CD14-positive monocyte (primary cell): ENCODE data around the gene SERTAD2. TPM values are rescaled to one million over a fixed set of nuclear protein-coding genes. Genes with fewer than 3 reads are reported as not detected.
A peak's percentile ranks its signal among the peaks of the same experiment; 100 is the strongest.

Source experiments
- DNase-seq, 3 donors: peaks; one replicate each; pipeline ENCODE4 v3.0.0-alpha.2; 2011 to 2022
- H2AFZ ChIP-seq: 2 replicates; pipeline ENCODE4 v1.6.0; 2012; ENCODE audit warnings: mild to moderate bottlenecking, low read depth, low read length, inconsistent platforms; ENCODE audit not compliant: insufficient read depth, poor library complexity, severe bottlenecking
- H3K27ac ChIP-seq, 2 donors: 1 replicate in 1 of 2; 2 replicates in 1 of 2; pipeline ENCODE4 v1.5.1; 2012 to 2013; ENCODE audit warnings: low read length in 2 of 2, control low read depth in 1 of 2, inconsistent platforms in 1 of 2, low read depth in 1 of 2, mild to moderate bottlenecking in 1 of 2
- H3K27me3 ChIP-seq, 2 donors: one replicate each; pipeline versions ENCODE4 v1.6.0 to v1.6.1; 2011 to 2013; ENCODE audit warnings: low read length in 2 of 2; ENCODE audit not compliant: control insufficient read depth in 2 of 2, insufficient read depth in 2 of 2
- H3K36me3 ChIP-seq, 2 donors: replicated peaks in 1 of 2; 1 replicate in 1 of 2; 2 replicates in 1 of 2; pipeline versions ENCODE4 v1.5.1 to v1.6.1; 2012 to 2013; ENCODE audit warnings: low read length in 2 of 2, control low read depth in 1 of 2, inconsistent platforms in 1 of 2, mild to moderate bottlenecking in 1 of 2; ENCODE audit not compliant: insufficient read depth in 2 of 2, control insufficient read depth in 1 of 2
- H3K4me1 ChIP-seq, 2 donors: 1 replicate in 1 of 2; 2 replicates in 1 of 2; pipeline versions ENCODE4 v1.5.1 to v1.6.1; 2012 to 2013; ENCODE audit warnings: low read length in 2 of 2, control low read depth in 1 of 2, inconsistent platforms in 1 of 2, mild to moderate bottlenecking in 1 of 2, moderate library complexity in 1 of 2; ENCODE audit not compliant: insufficient read depth in 2 of 2, control insufficient read depth in 1 of 2
- H3K4me2 ChIP-seq: replicated peaks from 2 replicates; pipeline ENCODE3; 2012; ENCODE audit warnings: low read length, moderate library complexity, mild to moderate bottlenecking; ENCODE audit not compliant: poor library complexity, severe bottlenecking; ENCODE audit errors: extremely low read depth
- H3K4me3 ChIP-seq, 3 experiments: fragments of 200-600 bp in 1 of 3; sonication (generic) in 1 of 3; replicated peaks in 1 of 3; 1 replicate in 2 of 3; 2 replicates in 1 of 3; pipeline ENCODE4 v1.5.1; 2011 to 2013; ENCODE audit warnings: low read length in 3 of 3, mild to moderate bottlenecking in 3 of 3, control low read depth in 2 of 3, low read depth in 2 of 3, inconsistent platforms in 1 of 3, moderate library complexity in 1 of 3
- H3K79me2 ChIP-seq: 2 replicates; pipeline ENCODE4 v1.6.0; 2012; ENCODE audit warnings: mild to moderate bottlenecking, control low read depth, inconsistent platforms, low read length, moderate library complexity; ENCODE audit not compliant: insufficient read depth
- H3K9ac ChIP-seq: 2 replicates; pipeline ENCODE4 v1.6.0; 2017; ENCODE audit warnings: low read length, mild to moderate bottlenecking; ENCODE audit not compliant: insufficient read depth, poor library complexity, severe bottlenecking
- H3K9me3 ChIP-seq, 2 donors: replicated peaks in 1 of 2; 1 replicate in 1 of 2; 2 replicates in 1 of 2; pipeline versions ENCODE4 v1.5.1 to v1.6.1; 2012 to 2013; ENCODE audit warnings: low read length in 2 of 2, control low read depth in 1 of 2; ENCODE audit not compliant: control insufficient read depth in 1 of 2, insufficient read depth in 1 of 2
- H4K20me1 ChIP-seq: 2 replicates; pipeline ENCODE4 v1.6.0; 2012; ENCODE audit warnings: mild to moderate bottlenecking, low read length, control low read depth, moderate library complexity; ENCODE audit not compliant: insufficient read depth
- H3K27ac Mint-ChIP-seq, 7 donors: one replicate each; pipeline ENCODE4 v1.8.0; 2020; ENCODE audit warnings: mild to moderate bottlenecking in 7 of 7, mixed read lengths in 7 of 7, moderate library complexity in 6 of 7, inconsistent platforms in 2 of 7
- H3K27me3 Mint-ChIP-seq, 3 donors: one replicate each; pipeline ENCODE4 v1.8.0; 2021 to 2022; ENCODE audit warnings: low read depth in 3 of 3, mild to moderate bottlenecking in 3 of 3, mixed read lengths in 3 of 3, moderate library complexity in 3 of 3, inconsistent platforms in 1 of 3
- H3K36me3 Mint-ChIP-seq, 2 donors: one replicate each; pipeline ENCODE4 v1.8.0; 2020; ENCODE audit warnings: mixed read lengths in 2 of 2, inconsistent platforms in 1 of 2, mild to moderate bottlenecking in 1 of 2
- H3K4me1 Mint-ChIP-seq: one replicate; pipeline ENCODE4 v1.8.0; 2020; ENCODE audit warnings: mild to moderate bottlenecking, mixed read lengths
- H3K4me3 Mint-ChIP-seq, 2 donors: one replicate each; pipeline ENCODE4 v1.8.0; 2020; ENCODE audit warnings: mild to moderate bottlenecking in 2 of 2, mixed read lengths in 2 of 2, moderate library complexity in 1 of 2
- H3K9me3 Mint-ChIP-seq, 7 donors: one replicate each; pipeline ENCODE4 v1.8.0; 2020 to 2022; ENCODE audit warnings: mixed read lengths in 7 of 7, mild to moderate bottlenecking in 6 of 7, moderate library complexity in 6 of 7, inconsistent platforms in 2 of 7
- WGBS: methylation state at CpG from one replicate; pipeline ENCODE4 v1.1.5; 2013; ENCODE audit warnings: missing lambda C conversion rate; ENCODE audit not compliant: insufficient coverage; 5-methylcytosine and 5-hydroxymethylcytosine counted together
- intact Hi-C, 2 donors: fragments of 100-400 bp; cut with micrococcal nuclease; formaldehyde crosslinking; loops; one replicate each; pipeline versions ENCODE4 v1.15.0 to v1.15.1; 2023
- polyA plus RNA-seq, 3 donors: library from polyadenylated mRNA; depleted of rRNA in 1 of 3; unstranded in 2 of 3; stranded (reverse) in 1 of 3; fragments of 300-500 nt in 2 of 3; fragments of >200 nt in 1 of 3; fragmentation: Illumina TruSeq in 2 of 3; gene quantifications; 1 replicate in 2 of 3; 2 replicates in 1 of 3; pipeline ENCODE4 v1.2.3, GENCODE V29; 2012 to 2021
- TF ChIP-seq, protein P1 (sequence below): fragments of 200-600 bp; IDR thresholded peaks from one replicate; pipeline ENCODE4 v1.8.0; 2022; ENCODE audit warnings: antibody characterized with exemption, mild to moderate bottlenecking

The SERTAD2 gene
- polyA plus RNA-seq, 3 donors, result 8.5 to 68.7 (median 8.8) TPM

DNA sequence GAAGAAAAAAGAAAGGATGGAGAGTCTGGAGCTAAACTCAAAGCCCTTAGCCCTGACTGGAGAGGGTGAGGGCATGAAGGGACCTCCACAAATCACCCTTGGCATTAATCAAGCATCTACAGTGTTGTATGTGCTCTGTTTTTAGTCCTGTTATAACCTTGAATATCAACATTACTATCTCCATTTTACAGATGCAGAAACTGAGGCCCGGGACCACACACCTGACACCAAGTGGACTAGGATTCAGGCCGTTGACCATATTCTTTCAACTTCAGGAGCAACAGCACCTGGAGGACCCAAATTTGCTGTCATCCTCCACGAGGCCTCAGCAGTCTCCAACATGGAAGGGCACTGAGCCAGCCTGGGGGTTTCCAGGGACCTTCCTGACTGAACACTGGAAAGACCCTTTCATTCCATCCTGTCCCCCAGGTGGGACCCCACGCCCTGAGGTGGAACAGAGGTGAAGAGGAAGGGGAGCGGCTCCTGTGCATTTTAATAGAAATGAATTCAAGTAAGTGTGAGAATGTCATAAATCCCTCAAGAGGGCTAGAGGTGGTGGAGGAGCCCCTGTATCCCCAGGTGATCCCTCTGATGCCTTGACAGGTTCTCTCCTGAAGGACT lies 41.0 kb downstream of the SERTAD2 start:
- H3K36me3 ChIP-seq, result no peaks in the 10 kb centered on the region
- intact Hi-C loops, result no loop called here
- TF ChIP-seq, protein P1, sequence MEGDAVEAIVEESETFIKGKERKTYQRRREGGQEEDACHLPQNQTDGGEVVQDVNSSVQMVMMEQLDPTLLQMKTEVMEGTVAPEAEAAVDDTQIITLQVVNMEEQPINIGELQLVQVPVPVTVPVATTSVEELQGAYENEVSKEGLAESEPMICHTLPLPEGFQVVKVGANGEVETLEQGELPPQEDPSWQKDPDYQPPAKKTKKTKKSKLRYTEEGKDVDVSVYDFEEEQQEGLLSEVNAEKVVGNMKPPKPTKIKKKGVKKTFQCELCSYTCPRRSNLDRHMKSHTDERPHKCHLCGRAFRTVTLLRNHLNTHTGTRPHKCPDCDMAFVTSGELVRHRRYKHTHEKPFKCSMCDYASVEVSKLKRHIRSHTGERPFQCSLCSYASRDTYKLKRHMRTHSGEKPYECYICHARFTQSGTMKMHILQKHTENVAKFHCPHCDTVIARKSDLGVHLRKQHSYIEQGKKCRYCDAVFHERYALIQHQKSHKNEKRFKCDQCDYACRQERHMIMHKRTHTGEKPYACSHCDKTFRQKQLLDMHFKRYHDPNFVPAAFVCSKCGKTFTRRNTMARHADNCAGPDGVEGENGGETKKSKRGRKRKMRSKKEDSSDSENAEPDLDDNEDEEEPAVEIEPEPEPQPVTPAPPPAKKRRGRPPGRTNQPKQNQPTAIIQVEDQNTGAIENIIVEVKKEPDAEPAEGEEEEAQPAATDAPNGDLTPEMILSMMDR, result no peak
- H2AFZ ChIP-seq, result no peak overlapping the region
- H3K4me2 ChIP-seq, result no peak overlapping the region
- Mint-ChIP-seq H3K9me3 (peaks cover 0 to 2% (median 0%) of the 10 kb centered on the region in 7 donors), H3K27ac (no peak overlapping the region), H3K36me3 (no peaks in the 10 kb centered on the region), H3K4me1 (peaks cover 19% of the 10 kb centered on the region), H3K27me3 (peaks cover 1 to 3% (median 3%) of the 10 kb centered on the region in 3 donors), H3K4me3 (no peak overlapping the region)
- H4K20me1 ChIP-seq, result no peaks in the 10 kb centered on the region
- no peak overlapping the region for H3K9ac ChIP-seq
- H3K9me3 ChIP-seq, result no peaks in the 10 kb centered on the region
- peaks cover 19 to 22% of the 10 kb centered on the region in 2 donors for H3K4me1 ChIP-seq
- no peak for DNase-seq
- H3K27me3 ChIP-seq, result no peaks in the 10 kb centered on the region
- H3K4me3 ChIP-seq, result no peak overlapping the region
- H3K79me2 ChIP-seq, result no peaks in the 10 kb centered on the region
- H3K27ac ChIP-seq, result no peak overlapping the region
- 90% methylated on average over 4 of the region's 5 CpGs for WGBS

DNA sequence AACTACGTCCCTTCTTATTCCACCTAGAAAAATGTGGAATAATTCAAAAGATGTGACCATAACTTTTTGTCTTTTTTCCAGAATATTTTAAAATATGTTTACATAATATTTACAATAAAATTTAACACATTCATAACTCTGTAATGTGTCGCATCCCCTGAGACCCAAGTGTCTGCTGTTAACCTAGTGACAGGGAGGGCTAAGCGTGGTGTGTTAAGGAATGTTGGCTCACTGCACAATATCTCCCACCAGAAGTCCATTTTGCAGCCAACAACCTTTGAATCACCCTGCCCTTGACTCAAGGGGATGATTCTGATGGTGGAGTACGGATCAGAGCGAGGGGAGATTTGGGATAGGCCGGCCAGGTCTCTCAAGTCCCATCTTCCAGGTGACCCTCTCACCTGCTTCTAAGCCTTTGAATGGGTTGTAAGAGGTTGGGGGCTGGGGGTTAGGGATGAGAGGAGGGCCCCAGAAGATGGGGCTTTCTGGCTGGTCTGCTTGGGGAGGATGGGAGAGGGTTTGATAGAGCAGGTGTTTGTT lies 43.3 kb downstream of the SERTAD2 start:
- H3K4me3 Mint-ChIP-seq, result no peak overlapping the region
- no peaks in the 10 kb centered on the region for H3K36me3 Mint-ChIP-seq
- H3K9me3 Mint-ChIP-seq, result no peaks in the 10 kb centered on the region
- H3K9me3 ChIP-seq, result no peaks in the 10 kb centered on the region
- no CpG with 5 or more reads among the region's 6 CpGs for WGBS
- H3K36me3 ChIP-seq, result no peaks in the 10 kb centered on the region
- H3K27ac Mint-ChIP-seq, result no peak overlapping the region
- peaks cover 30% of the 10 kb centered on the region for H3K4me1 Mint-ChIP-seq
- peaks cover 32 to 36% of the 10 kb centered on the region in 2 donors for H3K4me1 ChIP-seq
- TF ChIP-seq, protein P1, result no peak
- H3K27me3 Mint-ChIP-seq, result peaks cover 1 to 3% (median 3%) of the 10 kb centered on the region in 3 donors
- no peaks in the 10 kb centered on the region for H3K27me3 ChIP-seq
- no peaks in the 10 kb centered on the region for H4K20me1 ChIP-seq
- no peak overlapping the region for H3K27ac ChIP-seq
- H3K9ac ChIP-seq, result no peak overlapping the region
- intact Hi-C loops, result no loop called here
- H3K79me2 ChIP-seq, result no peaks in the 10 kb centered on the region
- H3K4me2 ChIP-seq, result peak overlapping the region; percentile 93
- no peak for DNase-seq
- H3K4me3 ChIP-seq, result peak overlapping the region in 1 of 3 experiments; percentile 84
- H2AFZ ChIP-seq, result peak overlapping the region; percentile 99
